GM12878 (cell line): ENCODE measurements around the gene SLC26A1. TPM values are rescaled to one million over a fixed set of nuclear protein-coding genes. Genes with fewer than 3 reads are reported as not detected.

Experiments used
- ATAC-seq: fragments of 200-7000 bp; cut with Tn5 transposase; 3 replicates; pipeline ENCODE4 v1.9.1; 2020; ENCODE audit warnings: mild to moderate bottlenecking, moderate library complexity
- BruUV-seq: library from RNA; stranded (reverse); fragments of 400-500 nt; replicated peaks from 2 replicates; lab custom pipeline; 2021; lab: Mats Ljungman, UMichigan
- CTCF ChIA-PET: fragments of 300-600 bp; sonication (Branson Sonifier 250); formaldehyde crosslinking; extraction: SDS; loops from one replicate; lab custom pipeline; 2021; ENCODE audit warnings: inconsistent platforms; lab: Yijun Ruan, JAX
- POLR2A ChIA-PET: fragments of 350-600 bp; formaldehyde crosslinking; extraction: SDS; loops from one replicate; lab custom pipeline; 2021; ENCODE audit warnings: inconsistent platforms; lab: Charles Lee
- RAD21 ChIA-PET: fragments of 300-600 bp; sonication (Branson Sonifier 250); formaldehyde crosslinking; loops from one replicate; lab custom pipeline; 2023; ENCODE audit warnings: antibody characterized with exemption; ENCODE audit not compliant: unreplicated experiment; lab: Charles Lee
- SMC1A ChIA-PET: fragments of 300-600 bp; sonication (Branson Sonifier 250); formaldehyde crosslinking; loops from one replicate; lab custom pipeline; 2023; ENCODE audit not compliant: unreplicated experiment, uncharacterized antibody; lab: Charles Lee
- DNase-seq: peaks from one replicate; pipeline ENCODE4 v3.0.0-alpha.2; 2011; ENCODE audit warnings: low read depth, low spot score
- FAIRE-seq: peaks from 3 replicates; lab custom pipeline; 2011; peaks lifted over from hg19 to GRCh38; lab: Jason Lieb, UNC
- H2AFZ ChIP-seq: 2 replicates; pipeline ENCODE4 v1.6.0; 2011; ENCODE audit warnings: low read depth, low read length, control low read depth; ENCODE audit not compliant: control insufficient read depth
- H3K27ac ChIP-seq: 2 replicates; pipeline ENCODE4 v1.5.1; 2011; ENCODE audit warnings: control low read depth; ENCODE audit not compliant: control insufficient read depth, insufficient read depth
- H3K27me3 ChIP-seq, 2 experiments: replicated peaks in 1 of 2; 2 replicates each; pipeline versions ENCODE4 v1.6.0 to v1.6.1; 2011; ENCODE audit warnings: low read length in 1 of 2; ENCODE audit not compliant: control insufficient read depth in 2 of 2, insufficient read depth in 2 of 2
- H3K36me3 ChIP-seq, 2 experiments: 2 replicates each; pipeline ENCODE4 v1.5.1; 2011; ENCODE audit warnings: low read length in 1 of 2; ENCODE audit not compliant: control insufficient read depth in 2 of 2, insufficient read depth in 2 of 2
- H3K4me1 ChIP-seq: 2 replicates; pipeline ENCODE4 v1.6.1; 2011; ENCODE audit warnings: mild to moderate bottlenecking, low read length, moderate library complexity, mixed read lengths; ENCODE audit not compliant: control insufficient read depth, insufficient read depth
- H3K4me2 ChIP-seq: 2 replicates; pipeline ENCODE4 v1.6.0; 2011; ENCODE audit warnings: control low read depth; ENCODE audit not compliant: control insufficient read depth, insufficient read depth
- H3K4me3 ChIP-seq: fragments of 200-600 bp; sonication (generic); 2 replicates; pipeline ENCODE4 v1.5.1; 2016
- H3K79me2 ChIP-seq: 2 replicates; pipeline ENCODE4 v1.6.0; 2011; ENCODE audit warnings: low read length; ENCODE audit not compliant: control insufficient read depth, insufficient read depth
- H3K9ac ChIP-seq: 2 replicates; pipeline ENCODE4 v1.8.0; 2011; ENCODE audit warnings: low read length, control low read depth, mixed read lengths; ENCODE audit not compliant: control insufficient read depth, insufficient read depth
- H3K9me3 ChIP-seq: replicated peaks from 3 replicates; pipeline ENCODE4 v1.5.1; 2011; ENCODE audit warnings: mild to moderate bottlenecking, low read length; ENCODE audit not compliant: control insufficient read depth, insufficient read depth
- H4K20me1 ChIP-seq: 2 replicates; pipeline ENCODE4 v1.6.0; 2011; ENCODE audit not compliant: control insufficient read depth, insufficient read depth
- CREM ChIP-seq: IDR thresholded peaks from 2 replicates; pipeline ENCODE4 v1.6.1; 2014; ENCODE audit warnings: antibody characterized with exemption, low read depth
- JUND ChIP-seq: IDR thresholded peaks from 2 replicates; pipeline ENCODE4 v1.6.1; 2012; ENCODE audit warnings: low read depth, mild to moderate bottlenecking, low read length, improper control_type of control experiment, moderate library complexity
- MXI1 ChIP-seq: fragments of 150-350 bp; IDR thresholded peaks from 2 replicates; pipeline ENCODE4 v1.6.1; 2011; ENCODE audit warnings: low read depth, mild to moderate bottlenecking, inconsistent platforms, low read length, improper control_type of control experiment
- NFIC ChIP-seq: IDR thresholded peaks from 2 replicates; pipeline ENCODE4 v1.6.1; 2012; ENCODE audit warnings: low read depth, mild to moderate bottlenecking, inconsistent platforms, low read length, moderate library complexity
- NFXL1 ChIP-seq: fragments of 450-650 bp; IDR thresholded peaks from 2 replicates; pipeline ENCODE4 v1.6.1; 2017; ENCODE audit warnings: antibody characterized with exemption, mild to moderate bottlenecking, borderline replicate concordance
- NFYA ChIP-seq: IDR thresholded peaks from 2 replicates; pipeline ENCODE4 v1.6.1; 2011; ENCODE audit warnings: low read depth, mild to moderate bottlenecking, low read length, improper control_type of control experiment, borderline replicate concordance
- SMAD5 ChIP-seq: IDR thresholded peaks from 2 replicates; pipeline ENCODE4 v1.6.1; 2016; ENCODE audit warnings: antibody characterized with exemption, low read depth
- STAT1 ChIP-seq: fragments of 450-650 bp; conservative IDR thresholded peaks from 2 replicates; pipeline ENCODE4 v1.6.1; 2014; ENCODE audit warnings: antibody characterized with exemption, mild to moderate bottlenecking
- WGBS: methylation state at CpG from one replicate; pipeline ENCODE4 v1.1.6; 2016; ENCODE audit warnings: low lambda C conversion rate; ENCODE audit not compliant: insufficient replicate concordance, insufficient coverage; ENCODE audit errors: missing lambda C conversion rate; 5-methylcytosine and 5-hydroxymethylcytosine counted together
- in situ Hi-C: fragments of 300-500 bp; cut with MboI; formaldehyde crosslinking; loops from 9 replicates; pipeline ENCODE4 v1.14.3; 2018; ENCODE audit warnings: mixed read lengths
- intact Hi-C: fragments of 100-400 bp; cut with micrococcal nuclease; formaldehyde crosslinking; loops from one replicate; pipeline ENCODE4 v1.14.2; 2022; ENCODE audit not compliant: unreplicated experiment
- polyA plus RNA-seq, 11 experiments: library from polyadenylated mRNA; depleted of rRNA in 4 of 11; unstranded in 6 of 11; stranded (reverse) in 5 of 11; fragments of >200 nt; fragmentation: Nextera tagmentation in 4 of 11; fragmentation: Illumina TruSeq in 1 of 11; extraction: Ambion mirVana in 4 of 11; extraction: Trizol in 1 of 11; gene quantifications; 1 replicate in 1 of 11; 2 replicates in 10 of 11; pipeline versions ENCODE4 v1.2.1 to v1.2.3, GENCODE V29; 2011 to 2016; ENCODE audit warnings: inconsistent platforms in 2 of 11, missing spikeins in 2 of 11, low read depth in 1 of 11
- total RNA-seq, 4 experiments: library from RNA; depleted of rRNA in 3 of 4; stranded (reverse); fragments of >200 nt in 3 of 4; fragmentation: Illumina TruSeq in 1 of 4; extraction: Trizol in 1 of 4; gene quantifications; 2 replicates each; pipeline versions ENCODE4 v1.2.1 to v1.2.3, GENCODE V29; 2013 to 2021
- TF ChIP-seq, protein P1 (sequence below): fragments of 450-650 bp; IDR thresholded peaks from 2 replicates; pipeline ENCODE4 v1.6.1; 2017; ENCODE audit warnings: mild to moderate bottlenecking, moderate library complexity
- TF ChIP-seq, protein P2 (sequence below): fragments of 450-650 bp; IDR thresholded peaks from 2 replicates; pipeline ENCODE4 v1.6.1; 2016; ENCODE audit warnings: mild to moderate bottlenecking

Gene SLC26A1
- total and polyA plus RNA-seq, 10 of the 15 experiments (the other 5 are each of a cell fraction or from before 2014, with no cell fraction given), result 0.05 to 0.96 (median 0.28) TPM; not detected in 5

- TF ChIP-seq, protein P1, sequence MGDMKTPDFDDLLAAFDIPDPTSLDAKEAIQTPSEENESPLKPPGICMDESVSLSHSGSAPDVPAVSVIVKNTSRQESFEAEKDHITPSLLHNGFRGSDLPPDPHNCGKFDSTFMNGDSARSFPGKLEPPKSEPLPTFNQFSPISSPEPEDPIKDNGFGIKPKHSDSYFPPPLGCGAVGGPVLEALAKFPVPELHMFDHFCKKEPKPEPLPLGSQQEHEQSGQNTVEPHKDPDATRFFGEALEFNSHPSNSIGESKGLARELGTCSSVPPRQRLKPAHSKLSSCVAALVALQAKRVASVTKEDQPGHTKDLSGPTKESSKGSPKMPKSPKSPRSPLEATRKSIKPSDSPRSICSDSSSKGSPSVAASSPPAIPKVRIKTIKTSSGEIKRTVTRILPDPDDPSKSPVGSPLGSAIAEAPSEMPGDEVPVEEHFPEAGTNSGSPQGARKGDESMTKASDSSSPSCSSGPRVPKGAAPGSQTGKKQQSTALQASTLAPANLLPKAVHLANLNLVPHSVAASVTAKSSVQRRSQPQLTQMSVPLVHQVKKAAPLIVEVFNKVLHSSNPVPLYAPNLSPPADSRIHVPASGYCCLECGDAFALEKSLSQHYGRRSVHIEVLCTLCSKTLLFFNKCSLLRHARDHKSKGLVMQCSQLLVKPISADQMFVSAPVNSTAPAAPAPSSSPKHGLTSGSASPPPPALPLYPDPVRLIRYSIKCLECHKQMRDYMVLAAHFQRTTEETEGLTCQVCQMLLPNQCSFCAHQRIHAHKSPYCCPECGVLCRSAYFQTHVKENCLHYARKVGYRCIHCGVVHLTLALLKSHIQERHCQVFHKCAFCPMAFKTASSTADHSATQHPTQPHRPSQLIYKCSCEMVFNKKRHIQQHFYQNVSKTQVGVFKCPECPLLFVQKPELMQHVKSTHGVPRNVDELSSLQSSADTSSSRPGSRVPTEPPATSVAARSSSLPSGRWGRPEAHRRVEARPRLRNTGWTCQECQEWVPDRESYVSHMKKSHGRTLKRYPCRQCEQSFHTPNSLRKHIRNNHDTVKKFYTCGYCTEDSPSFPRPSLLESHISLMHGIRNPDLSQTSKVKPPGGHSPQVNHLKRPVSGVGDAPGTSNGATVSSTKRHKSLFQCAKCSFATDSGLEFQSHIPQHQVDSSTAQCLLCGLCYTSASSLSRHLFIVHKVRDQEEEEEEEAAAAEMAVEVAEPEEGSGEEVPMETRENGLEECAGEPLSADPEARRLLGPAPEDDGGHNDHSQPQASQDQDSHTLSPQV, result no peak
- no peak for TF ChIP-seq JUND
- TF ChIP-seq SMAD5, result no peak
These were observed 31.8 kb upstream of the SLC26A1 start (continued) for GRCh38 chr4:1024882-1025545.

DNA sequence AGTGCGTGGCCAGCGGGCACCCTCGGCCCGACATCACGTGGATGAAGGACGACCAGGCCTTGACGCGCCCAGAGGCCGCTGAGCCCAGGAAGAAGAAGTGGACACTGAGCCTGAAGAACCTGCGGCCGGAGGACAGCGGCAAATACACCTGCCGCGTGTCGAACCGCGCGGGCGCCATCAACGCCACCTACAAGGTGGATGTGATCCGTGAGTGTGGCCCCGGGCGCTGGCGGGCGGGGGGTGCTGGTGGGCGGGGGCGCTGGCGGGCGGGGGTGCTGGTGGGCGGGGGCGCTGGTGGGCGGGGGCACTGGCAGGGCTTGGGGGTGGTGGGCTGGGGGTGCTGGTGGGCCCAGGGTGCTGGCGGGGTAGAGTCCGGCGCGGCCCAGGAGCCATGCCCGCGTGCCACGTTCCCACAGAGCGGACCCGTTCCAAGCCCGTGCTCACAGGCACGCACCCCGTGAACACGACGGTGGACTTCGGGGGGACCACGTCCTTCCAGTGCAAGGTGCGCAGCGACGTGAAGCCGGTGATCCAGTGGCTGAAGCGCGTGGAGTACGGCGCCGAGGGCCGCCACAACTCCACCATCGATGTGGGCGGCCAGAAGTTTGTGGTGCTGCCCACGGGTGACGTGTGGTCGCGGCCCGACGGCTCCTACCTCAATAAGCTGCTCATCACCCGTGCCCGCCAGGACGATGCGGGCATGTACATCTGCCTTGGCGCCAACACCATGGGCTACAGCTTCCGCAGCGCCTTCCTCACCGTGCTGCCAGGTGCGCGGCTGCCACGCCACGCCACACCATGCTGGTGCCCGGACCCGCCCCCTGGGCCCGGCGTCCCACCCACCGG lies 30.9 kb upstream of the SLC26A1 start:
- Histone ChIP-seq H3K9ac (no peak overlapping the region), H3K27ac (no peak overlapping the region), H3K36me3 (no peaks in the 10 kb centered on the region), H2AFZ (no peak overlapping the region), H3K79me2 (no peaks in the 10 kb centered on the region), H3K4me1 (peaks cover 17% of the 10 kb centered on the region), H3K27me3 (no peaks in the 10 kb centered on the region), H3K4me2 (no peak overlapping the region), H4K20me1 (no peaks in the 10 kb centered on the region), H3K4me3 (no peak overlapping the region), H3K9me3 (no peaks in the 10 kb centered on the region)
- no peak for ATAC-seq
- 92% methylated on average over 42 of the region's 83 CpGs for WGBS
- no peak for TF ChIP-seq NFIC
- TF ChIP-seq STAT1, result no peak
- no peak for TF ChIP-seq NFXL1
- no peak for TF ChIP-seq MXI1
- TF ChIP-seq NFYA, result no peak
- TF ChIP-seq, protein P2, sequence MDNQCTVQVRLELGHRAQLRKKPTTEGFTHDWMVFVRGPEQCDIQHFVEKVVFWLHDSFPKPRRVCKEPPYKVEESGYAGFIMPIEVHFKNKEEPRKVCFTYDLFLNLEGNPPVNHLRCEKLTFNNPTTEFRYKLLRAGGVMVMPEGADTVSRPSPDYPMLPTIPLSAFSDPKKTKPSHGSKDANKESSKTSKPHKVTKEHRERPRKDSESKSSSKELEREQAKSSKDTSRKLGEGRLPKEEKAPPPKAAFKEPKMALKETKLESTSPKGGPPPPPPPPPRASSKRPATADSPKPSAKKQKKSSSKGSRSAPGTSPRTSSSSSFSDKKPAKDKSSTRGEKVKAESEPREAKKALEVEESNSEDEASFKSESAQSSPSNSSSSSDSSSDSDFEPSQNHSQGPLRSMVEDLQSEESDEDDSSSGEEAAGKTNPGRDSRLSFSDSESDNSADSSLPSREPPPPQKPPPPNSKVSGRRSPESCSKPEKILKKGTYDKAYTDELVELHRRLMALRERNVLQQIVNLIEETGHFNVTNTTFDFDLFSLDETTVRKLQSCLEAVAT, result no peak
- TF ChIP-seq CREM, result no peak
- BruUV-seq, result no TSS peak
- SMC1A ChIA-PET, result no interaction called here
- CTCF ChIA-PET, result no interaction called here
- in situ Hi-C loops, result no loop called here
- no peak for FAIRE-seq
- POLR2A ChIA-PET, result no interaction called here
- no peak for DNase-seq
- intact Hi-C loops, result no loop called here
- RAD21 ChIA-PET, result no interaction called here
